Calu3 (cell line): Measurements from ENCODE around the gene MIEN1. TPM values are rescaled to one million over a fixed set of nuclear protein-coding genes. Genes with fewer than 3 reads are reported as not detected.
"Not testable (repeated sequence)": the region's sequence is repeated elsewhere in the genome, so short reads cannot be mapped to it uniquely, and the experiment has no call there.

Source experiments
- BruUV-seq: library from RNA; stranded (reverse); fragments of 400-500 nt; replicated peaks from 2 replicates; lab custom pipeline; 2021; lab: Mats Ljungman, UMichigan
- CTCF ChIA-PET: fragments of 300-600 bp; sonication (Branson Sonifier 250); formaldehyde crosslinking; loops from one replicate; lab custom pipeline; 2022; ENCODE audit warnings: antibody characterized with exemption; lab: Charles Lee
- DNase-seq: peaks from one replicate; pipeline ENCODE4 v3.0.0; 2022
- H3K27ac Mint-ChIP-seq: one replicate; pipeline ENCODE4 v1.8.0; 2022; ENCODE audit warnings: mixed read lengths; ENCODE audit not compliant: unreplicated experiment
- H3K27me3 Mint-ChIP-seq: one replicate; pipeline ENCODE4 v1.8.0; 2022; ENCODE audit warnings: mixed read lengths; ENCODE audit not compliant: unreplicated experiment
- H3K36me3 Mint-ChIP-seq: one replicate; pipeline ENCODE4 v1.8.0; 2022; ENCODE audit warnings: mild to moderate bottlenecking, moderate library complexity, mixed read lengths; ENCODE audit not compliant: insufficient read depth, unreplicated experiment
- H3K4me1 Mint-ChIP-seq: one replicate; pipeline ENCODE4 v1.8.0; 2022; ENCODE audit warnings: mild to moderate bottlenecking, low read depth, mixed read lengths; ENCODE audit not compliant: unreplicated experiment
- H3K4me3 Mint-ChIP-seq: one replicate; pipeline ENCODE4 v1.8.0; 2022; ENCODE audit warnings: mild to moderate bottlenecking, low read depth, moderate library complexity, mixed read lengths; ENCODE audit not compliant: unreplicated experiment
- H3K9me3 Mint-ChIP-seq: one replicate; pipeline ENCODE4 v1.8.0; 2022; ENCODE audit warnings: low read depth, mixed read lengths; ENCODE audit not compliant: unreplicated experiment
- intact Hi-C: fragments of 100-400 bp; cut with micrococcal nuclease; formaldehyde crosslinking; loops from one replicate; pipeline ENCODE4 v1.10.0; 2022; ENCODE audit not compliant: unreplicated experiment
- total RNA-seq: library from RNA; stranded (reverse); gene quantifications from 2 replicates; pipeline ENCODE4 v1.2.3, GENCODE V29; 2022
- TF ChIP-seq, protein P1 (sequence below): fragments of 200-600 bp; IDR thresholded peaks from one replicate; pipeline ENCODE4 v1.8.0; 2022; ENCODE audit warnings: antibody characterized with exemption; ENCODE audit not compliant: unreplicated experiment

MIEN1 gene
- total RNA-seq, 1 experiment from 2014 or later = 2,121 TPM

DNA sequence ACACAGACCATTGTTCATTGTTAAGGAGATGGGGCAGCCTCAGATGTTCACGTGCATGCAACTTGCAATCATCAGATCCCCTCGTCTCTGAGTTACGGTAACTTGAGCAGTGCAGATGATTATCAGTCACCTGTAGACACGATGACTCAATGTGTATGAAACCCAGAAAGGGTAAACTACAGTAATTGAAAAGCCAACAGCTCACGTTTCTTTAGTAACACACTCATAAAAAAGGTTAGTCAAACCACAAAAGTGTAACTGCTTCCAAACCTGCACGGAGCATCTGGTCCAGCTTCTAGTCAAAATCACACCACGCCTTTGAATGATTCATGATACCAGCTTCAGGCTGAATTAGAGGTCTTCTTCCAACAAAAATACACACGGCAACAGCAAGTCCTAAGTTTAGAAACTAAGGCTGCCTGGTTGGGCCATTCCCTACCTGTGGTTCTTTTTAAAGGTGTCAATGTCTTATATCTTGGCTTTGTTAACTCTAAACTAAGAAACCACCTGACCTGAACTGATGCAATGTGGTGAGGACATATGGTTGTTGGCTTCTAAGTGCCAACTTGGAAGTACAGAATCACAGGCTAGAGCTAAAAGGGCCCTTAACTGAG is 39.7 kb upstream of the MIEN1 start:
- Mint-ChIP-seq H3K36me3 (peaks cover 12% of the 10 kb centered on the region), H3K4me3 (peak overlapping the region; percentile 10), H3K9me3 (peaks cover 6% of the 10 kb centered on the region), H3K27me3 (peaks cover 13% of the 10 kb centered on the region), H3K27ac (peak overlapping the region; percentile 60), H3K4me1 (peaks cover 72% of the 10 kb centered on the region)
- CTCF ChIA-PET = interaction anchor here (0.5 to 161.2 kb wide), 102 partner anchors 19 to 1213 kb away, joined by 3 to 42089 read pairs (median 8); partner anchors contain the start of genes ERBB2, GRB7, GSDMB and IKZF3
- TF ChIP-seq, protein P1, sequence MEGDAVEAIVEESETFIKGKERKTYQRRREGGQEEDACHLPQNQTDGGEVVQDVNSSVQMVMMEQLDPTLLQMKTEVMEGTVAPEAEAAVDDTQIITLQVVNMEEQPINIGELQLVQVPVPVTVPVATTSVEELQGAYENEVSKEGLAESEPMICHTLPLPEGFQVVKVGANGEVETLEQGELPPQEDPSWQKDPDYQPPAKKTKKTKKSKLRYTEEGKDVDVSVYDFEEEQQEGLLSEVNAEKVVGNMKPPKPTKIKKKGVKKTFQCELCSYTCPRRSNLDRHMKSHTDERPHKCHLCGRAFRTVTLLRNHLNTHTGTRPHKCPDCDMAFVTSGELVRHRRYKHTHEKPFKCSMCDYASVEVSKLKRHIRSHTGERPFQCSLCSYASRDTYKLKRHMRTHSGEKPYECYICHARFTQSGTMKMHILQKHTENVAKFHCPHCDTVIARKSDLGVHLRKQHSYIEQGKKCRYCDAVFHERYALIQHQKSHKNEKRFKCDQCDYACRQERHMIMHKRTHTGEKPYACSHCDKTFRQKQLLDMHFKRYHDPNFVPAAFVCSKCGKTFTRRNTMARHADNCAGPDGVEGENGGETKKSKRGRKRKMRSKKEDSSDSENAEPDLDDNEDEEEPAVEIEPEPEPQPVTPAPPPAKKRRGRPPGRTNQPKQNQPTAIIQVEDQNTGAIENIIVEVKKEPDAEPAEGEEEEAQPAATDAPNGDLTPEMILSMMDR = no peak
- BruUV-seq = TSS peak; percentile 68
- DNase-seq = peak; percentile 100
- intact Hi-C loops = loop anchor here (1.0 to 10.0 kb wide), 15 partner anchors 12 to 1075 kb away; partner anchors contain the start of genes CDC6, ERBB2, IKZF3 and PSMD3

DNA sequence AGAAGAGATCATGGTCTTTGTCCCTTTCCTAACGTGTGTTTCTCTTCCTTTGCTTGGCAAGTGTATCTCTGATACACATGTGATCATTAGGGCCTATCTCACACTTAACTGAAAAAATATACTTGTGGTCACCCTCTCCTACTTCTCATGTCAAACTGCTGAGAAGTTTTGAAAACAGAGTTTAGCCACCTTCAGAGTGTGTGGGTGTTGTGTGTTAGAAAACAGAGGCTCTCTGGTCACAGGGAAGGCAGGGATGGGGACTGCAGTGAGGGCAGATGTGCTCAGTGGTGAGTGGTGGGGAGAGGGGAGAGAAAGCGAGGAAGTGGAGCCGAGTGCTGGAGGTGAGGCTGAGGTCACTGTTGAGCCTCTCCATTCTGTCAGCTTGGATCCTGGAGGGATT is 36.8 kb upstream of the MIEN1 start:
- CTCF ChIA-PET = interaction anchor here (0.7 to 161.2 kb wide), 23 partner anchors 26 to 215 kb away, joined by 3 to 42089 read pairs (median 10); partner anchors contain the start of genes ERBB2, GRB7, GSDMA and GSDMB
- BruUV-seq = no TSS peak
- no peak overlapping the region for H3K4me3 Mint-ChIP-seq
- DNase-seq = no peak
- H3K4me1 Mint-ChIP-seq = peaks cover 50% of the 10 kb centered on the region
- intact Hi-C loops = loop anchor here (10.0 kb wide), 1 partner anchor 518 kb away; the partner anchor contains the start of gene CDC6
- peaks cover 12% of the 10 kb centered on the region for H3K36me3 Mint-ChIP-seq
- peak overlapping the region; percentile 0 for H3K27ac Mint-ChIP-seq
- H3K9me3 Mint-ChIP-seq = peaks cover 10% of the 10 kb centered on the region
- peaks cover 13% of the 10 kb centered on the region for H3K27me3 Mint-ChIP-seq
- TF ChIP-seq, protein P1 = no peak

DNA sequence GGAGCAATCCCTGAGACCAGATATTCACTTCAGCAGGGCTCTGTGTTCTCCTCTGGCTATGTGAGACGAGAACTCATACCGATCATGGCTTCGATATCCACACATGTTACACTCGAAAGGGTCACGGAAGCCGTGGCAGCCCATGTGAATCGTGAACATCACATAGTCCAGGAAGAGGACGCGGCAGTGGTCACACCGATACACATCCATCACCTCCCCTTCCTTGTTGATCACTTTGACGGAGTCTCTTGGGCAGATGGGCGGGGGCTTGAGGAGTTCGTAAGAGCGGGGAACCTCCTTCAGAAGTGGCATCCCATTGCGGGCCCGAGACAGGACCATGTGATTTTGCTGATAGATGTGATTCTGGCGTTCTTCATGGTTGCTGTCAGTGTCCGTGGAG is 35.4 kb upstream of the MIEN1 start:
- Mint-ChIP-seq H3K9me3 (peaks cover 10% of the 10 kb centered on the region), H3K4me3 (no peak overlapping the region), H3K36me3 (peaks cover 12% of the 10 kb centered on the region), H3K4me1 (peaks cover 36% of the 10 kb centered on the region), H3K27ac (no peak overlapping the region), H3K27me3 (peaks cover 13% of the 10 kb centered on the region)
- BruUV-seq = no TSS peak
- intact Hi-C loops = loop anchor here (10.0 kb wide), 1 partner anchor 519 kb away; the partner anchor contains the start of gene CDC6
- CTCF ChIA-PET = interaction anchor here (1.0 to 161.2 kb wide), 22 partner anchors 28 to 193 kb away, joined by 3 to 42089 read pairs (median 31); partner anchors contain the start of genes ERBB2, GRB7, GSDMA and IKZF3
- no peak for DNase-seq
- TF ChIP-seq, protein P1 = no peak

DNA sequence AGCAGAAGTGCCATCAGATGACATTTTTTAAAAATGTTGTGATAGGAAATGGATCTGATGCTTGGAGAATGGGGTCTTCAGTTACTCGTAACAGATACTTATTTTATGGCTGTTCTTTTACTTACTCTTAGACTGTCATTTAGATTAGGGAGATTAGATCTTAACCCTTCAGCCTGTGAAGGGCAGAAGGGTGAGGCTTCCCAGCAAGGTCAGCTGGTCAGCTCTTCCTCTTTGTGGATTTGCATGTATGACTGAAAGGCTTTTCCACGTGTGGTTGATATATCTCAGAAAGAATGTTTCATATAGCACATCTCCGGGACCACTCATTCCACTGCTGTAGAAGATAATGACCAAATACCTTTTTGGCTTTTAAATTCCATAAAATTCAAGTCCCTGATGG is 34.8 kb upstream of the MIEN1 start:
- no peak for DNase-seq
- Mint-ChIP-seq H3K9me3 (peaks cover 10% of the 10 kb centered on the region), H3K27me3 (peaks cover 13% of the 10 kb centered on the region)

DNA sequence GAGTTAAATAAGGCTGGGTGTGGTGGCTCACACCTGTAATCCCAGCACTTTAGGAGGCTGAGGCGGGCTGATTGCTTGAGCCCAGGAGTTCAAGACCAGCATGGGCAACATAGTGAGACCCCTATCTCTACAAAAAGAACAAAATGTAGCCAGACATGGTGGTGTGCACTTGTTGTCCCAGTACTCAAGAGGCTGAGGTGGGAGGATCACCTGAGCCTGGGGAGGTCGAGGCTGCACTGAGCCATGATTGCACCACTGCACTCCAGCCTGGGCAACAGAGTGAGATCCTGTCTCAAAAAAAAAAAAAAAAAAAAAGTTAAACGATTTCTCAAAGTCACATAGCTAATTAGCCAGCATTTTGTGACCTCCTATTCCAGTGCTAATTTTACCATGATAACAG is 33.8 kb upstream of the MIEN1 start:
- not testable (repeated sequence) for H3K4me3 Mint-ChIP-seq, DNase-seq, H3K27ac Mint-ChIP-seq, H3K36me3 Mint-ChIP-seq, BruUV-seq
- peaks cover 10% of the 10 kb centered on the region for H3K9me3 Mint-ChIP-seq
- intact Hi-C loops = loop anchor here (10.0 kb wide), 1 partner anchor 521 kb away; the partner anchor contains the start of gene CDC6
- peaks cover 17% of the 10 kb centered on the region for H3K27me3 Mint-ChIP-seq
- H3K4me1 Mint-ChIP-seq = peaks cover 20% of the 10 kb centered on the region
- CTCF ChIA-PET = interaction anchor here (0.6 to 161.2 kb wide), 53 partner anchors 25 to 712 kb away, joined by 3 to 42089 read pairs (median 6); partner anchors contain the start of genes ERBB2, GRB7, GSDMA and GSDMB

More for the DNA sequence above, 34.8 kb upstream of the MIEN1 start:
- Mint-ChIP-seq H3K4me1 (peaks cover 30% of the 10 kb centered on the region), H3K27ac (no peak overlapping the region), H3K36me3 (peaks cover 10% of the 10 kb centered on the region), H3K4me3 (no peak overlapping the region)
- intact Hi-C loops = loop anchor here (10.0 kb wide), 1 partner anchor 520 kb away; the partner anchor contains the start of gene CDC6
- CTCF ChIA-PET = interaction anchor here (0.9 to 161.2 kb wide), 39 partner anchors 24 to 711 kb away, joined by 3 to 42089 read pairs (median 11); partner anchors contain the start of genes ERBB2, GRB7, GSDMA and GSDMB
- BruUV-seq = no TSS peak
- TF ChIP-seq, protein P1 = no peak
